Ramos (cell line): ENCODE data around the gene WDR90.
"Not testable (repeated sequence)": the region's sequence is repeated elsewhere in the genome, so short reads cannot be mapped to it uniquely, and the experiment has no call there.

Source experiments
- in situ Hi-C: fragments of 300-500 bp; cut with MboI; formaldehyde crosslinking; loops from one replicate; pipeline ENCODE4 v1.14.3; 2022; ENCODE audit warnings: low sequenced_read_pairs; ENCODE audit not compliant: unreplicated experiment

Gene WDR90

GRCh38 chr16:684071-684794 lies 35.1 kb downstream of the WDR90 start, which contains the start of gene JMJD8:
JMJD8 (minus strand) TSS chr16:684334; CDS start chr16:684319, 15 bp downstream.
- in situ Hi-C loops = no loop called here

DNA sequence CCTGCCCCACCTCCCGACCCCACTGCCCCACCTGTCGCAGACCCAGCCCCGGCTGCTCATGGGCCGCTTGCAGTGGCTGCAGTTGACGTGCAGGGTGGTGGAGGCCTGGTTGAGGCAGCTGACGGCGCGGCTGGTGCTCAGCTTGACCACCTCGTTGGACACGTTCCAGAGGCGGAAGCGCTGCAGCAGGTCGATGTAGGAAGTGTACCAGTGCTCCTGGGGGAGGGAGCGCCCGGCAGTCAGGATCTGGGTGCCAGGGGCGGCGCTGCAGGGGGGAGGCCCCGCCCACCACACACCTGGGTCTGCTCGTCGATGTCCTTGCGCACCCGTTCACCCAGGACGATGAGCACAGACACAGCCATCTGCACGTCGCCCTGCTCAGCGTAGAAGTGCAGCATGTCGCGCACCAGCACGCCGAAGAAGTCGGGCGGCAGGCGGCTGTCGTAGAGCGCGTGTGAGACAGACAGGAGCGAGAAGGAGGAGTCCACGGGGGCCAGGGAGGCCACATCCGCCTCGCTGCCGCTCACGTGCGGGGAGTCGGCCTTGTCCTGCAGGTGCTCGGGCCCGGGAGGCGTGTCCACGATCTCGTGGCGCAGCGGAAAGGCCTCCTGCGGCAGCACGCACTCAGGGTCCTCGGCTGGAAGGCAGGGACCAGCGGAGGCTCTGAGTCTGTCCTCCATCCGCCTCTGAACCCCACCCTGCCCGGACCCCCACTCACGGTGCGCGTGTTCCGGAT lies 36.0 kb downstream of the WDR90 start:
- in situ Hi-C loops = no loop called here

GRCh38 chr16:685967-686366 lies 36.8 kb downstream of the WDR90 start:
- in situ Hi-C loops = no loop called here

GRCh38 chr16:686459-687260 lies 37.5 kb downstream of the WDR90 start:
- in situ Hi-C loops = no loop called here

- in situ Hi-C loops = no loop called here
Observed at GRCh38 chr16:687499-687898, 38.3 kb downstream of the WDR90 start.

DNA sequence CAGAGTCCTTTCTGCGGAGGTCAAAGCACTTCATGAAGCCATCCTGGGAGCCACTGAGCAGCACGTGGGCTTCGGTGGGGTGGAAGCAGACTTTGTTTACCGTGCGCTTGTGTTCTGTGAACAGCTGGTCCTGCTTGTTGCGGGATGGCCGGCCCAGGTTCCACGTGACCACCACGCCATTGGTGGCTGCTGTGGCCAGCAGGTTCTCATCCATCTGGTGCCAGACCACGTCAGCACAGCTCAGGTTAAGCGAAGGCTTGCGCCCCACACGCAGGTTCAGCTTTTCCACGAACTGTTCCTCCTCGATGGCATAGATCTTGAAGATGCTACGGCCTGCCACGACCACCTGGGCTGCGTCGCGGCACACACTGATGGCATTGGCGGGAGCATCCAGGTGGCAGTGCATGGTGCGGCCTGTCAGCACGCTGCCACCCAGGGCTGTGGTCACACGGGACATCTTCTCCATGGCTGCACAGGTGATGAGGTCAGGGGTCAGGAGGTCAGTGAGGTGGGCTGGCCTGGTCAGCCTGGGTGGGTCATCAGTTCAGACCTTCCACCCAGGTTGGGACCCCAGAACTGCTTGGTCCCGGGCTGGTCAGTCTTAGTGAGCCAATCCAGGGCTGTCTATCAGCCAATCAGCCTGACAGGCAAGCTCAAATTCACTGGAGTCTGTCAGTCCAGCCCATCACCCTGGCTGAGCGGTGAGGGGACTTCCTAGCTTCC lies 40.2 kb downstream of the WDR90 start:
- in situ Hi-C loops = no loop called here

DNA sequence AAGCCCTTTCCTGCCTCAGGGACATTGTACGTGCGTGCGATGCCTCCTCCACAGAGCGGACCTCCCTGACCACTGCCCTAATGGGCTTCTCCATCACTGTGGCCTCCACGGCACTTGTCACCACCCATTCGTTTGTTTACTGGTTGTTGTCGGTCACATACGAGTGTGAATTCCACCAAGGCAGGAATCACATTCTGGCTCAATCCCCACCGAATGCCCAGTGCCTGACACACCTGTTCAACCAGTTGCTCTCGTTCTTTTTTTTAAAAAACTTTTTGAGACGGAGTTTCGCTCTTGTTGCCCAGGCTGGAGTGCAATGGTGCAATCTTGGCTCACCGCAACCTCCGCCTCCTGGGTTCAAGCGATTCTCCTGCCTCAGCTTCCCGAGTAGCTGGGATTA lies 42.1 kb downstream of the WDR90 start:
- in situ Hi-C loops = not testable (repeated sequence)

GRCh38 chr16:692356-693108 lies 43.4 kb downstream of the WDR90 start:
- in situ Hi-C loops = no loop called here

DNA sequence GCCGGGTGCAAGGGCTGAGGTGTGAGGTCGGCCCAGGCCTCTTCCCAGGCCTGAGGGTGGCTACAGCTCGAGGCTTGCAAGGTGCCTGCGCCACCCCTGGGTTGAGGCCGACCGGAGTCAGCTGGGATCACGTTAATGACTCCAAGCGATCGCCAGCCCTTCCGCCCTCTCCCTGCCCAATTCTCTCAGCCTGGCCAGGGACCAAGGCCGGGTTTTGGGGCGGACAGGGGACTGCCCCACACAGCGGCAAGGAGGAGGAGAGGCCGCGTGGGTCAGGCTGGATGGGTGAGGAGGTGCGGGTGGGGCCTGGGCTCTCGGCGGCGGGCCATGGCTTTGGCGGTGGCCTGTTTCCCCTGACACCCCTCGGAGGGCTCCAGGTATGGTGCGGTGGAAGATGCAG lies 44.2 kb downstream of the WDR90 start:
- in situ Hi-C loops = no loop called here

GRCh38 chr16:693766-694165 lies 44.6 kb downstream of the WDR90 start:
- in situ Hi-C loops = no loop called here

DNA sequence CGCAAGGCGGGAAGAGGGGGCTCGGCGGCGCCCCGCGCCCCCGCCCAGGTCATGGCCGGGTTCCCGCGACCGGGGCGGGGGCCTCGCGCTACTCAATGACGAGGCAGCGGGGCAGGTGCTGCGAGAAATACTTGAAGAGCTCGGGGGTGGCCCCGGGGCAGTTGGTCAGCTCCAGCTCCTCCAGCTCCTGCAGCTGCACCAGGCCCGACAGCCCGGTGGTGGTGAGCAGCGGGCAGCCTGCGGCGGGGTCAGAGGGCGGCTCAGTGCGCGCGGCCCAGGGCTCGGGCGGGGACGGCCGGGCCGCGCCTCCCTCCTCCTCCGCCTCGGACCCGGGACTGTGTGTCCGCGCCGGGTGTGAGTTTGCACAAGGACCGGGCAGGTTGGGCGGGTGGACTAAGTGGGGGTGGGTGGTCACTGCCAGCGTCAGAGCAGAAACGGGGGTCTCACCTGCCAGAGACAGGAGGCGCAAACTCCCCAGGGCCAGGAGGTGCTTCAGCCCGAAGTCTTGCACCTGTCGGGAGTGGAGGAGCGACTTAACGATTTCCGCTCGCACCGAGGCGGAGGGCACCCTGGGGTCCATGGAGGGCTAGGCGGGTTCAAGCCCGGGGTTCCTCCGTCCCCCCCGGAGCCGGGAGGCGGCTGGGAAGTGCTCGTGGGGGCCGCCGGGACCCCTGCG lies 45.2 kb downstream of the WDR90 start:
- in situ Hi-C loops = no loop called here

DNA sequence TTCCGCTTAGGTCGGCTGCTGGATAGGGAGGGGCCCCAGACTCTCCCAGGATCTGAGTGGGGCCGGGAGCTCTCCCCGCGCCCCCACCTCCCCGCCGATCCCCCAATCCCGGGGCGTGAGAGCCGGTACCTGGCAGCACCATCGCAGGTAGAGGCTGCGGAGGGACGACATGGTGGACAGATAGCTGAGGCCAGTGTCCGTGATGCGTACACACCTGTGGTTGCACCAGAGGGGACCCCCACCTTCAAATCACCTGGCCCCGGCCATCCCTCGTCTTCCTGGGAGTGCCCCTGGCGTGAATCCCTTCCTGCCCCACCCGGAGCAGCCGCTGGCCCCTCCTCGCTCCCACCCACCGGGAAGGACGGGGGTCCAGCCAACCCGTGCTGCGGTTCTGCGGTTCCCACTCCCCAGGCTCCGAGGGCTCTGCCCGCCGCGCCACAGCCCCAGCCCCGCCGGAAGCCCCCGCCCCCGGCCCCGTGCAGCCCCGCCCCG lies 45.7 kb downstream of the WDR90 start:
- in situ Hi-C loops = no loop called here

DNA sequence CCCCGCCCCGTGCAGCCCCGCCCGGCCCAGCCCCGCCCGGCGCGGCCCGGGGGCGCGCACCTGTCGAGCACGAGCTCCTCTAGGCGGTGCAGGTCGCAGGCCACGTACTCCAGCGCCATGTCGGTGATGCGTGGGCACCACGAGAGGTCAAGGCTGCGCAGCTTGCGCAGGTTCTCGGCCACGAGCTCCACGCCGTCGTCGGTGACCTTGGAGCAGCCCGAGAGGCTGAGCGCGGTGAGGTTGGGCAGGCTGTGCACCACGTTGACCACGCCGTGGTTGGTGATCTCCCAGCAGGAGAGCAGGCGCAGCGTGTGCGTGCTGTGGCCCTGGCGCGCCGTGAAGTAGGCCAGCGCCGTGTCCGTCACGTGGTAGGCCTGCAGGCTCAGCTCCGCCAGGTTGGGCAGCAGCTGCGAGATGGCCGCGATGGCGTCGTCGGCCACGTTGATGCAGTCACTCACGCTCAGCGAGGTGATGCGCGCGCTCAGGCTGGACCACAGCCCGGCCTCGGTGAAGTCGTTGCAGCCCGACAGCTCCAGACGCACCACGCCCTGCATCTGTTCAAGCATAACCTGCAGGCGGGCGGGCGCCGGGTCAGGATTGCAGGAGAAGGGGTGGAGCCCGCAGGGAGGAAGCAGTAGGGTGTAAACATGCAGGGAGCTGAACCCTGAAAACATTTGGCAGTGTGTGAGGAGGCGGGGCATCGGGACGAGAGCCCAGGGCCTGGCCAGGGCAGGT lies 46.4 kb downstream of the WDR90 start:
- in situ Hi-C loops = no loop called here

DNA sequence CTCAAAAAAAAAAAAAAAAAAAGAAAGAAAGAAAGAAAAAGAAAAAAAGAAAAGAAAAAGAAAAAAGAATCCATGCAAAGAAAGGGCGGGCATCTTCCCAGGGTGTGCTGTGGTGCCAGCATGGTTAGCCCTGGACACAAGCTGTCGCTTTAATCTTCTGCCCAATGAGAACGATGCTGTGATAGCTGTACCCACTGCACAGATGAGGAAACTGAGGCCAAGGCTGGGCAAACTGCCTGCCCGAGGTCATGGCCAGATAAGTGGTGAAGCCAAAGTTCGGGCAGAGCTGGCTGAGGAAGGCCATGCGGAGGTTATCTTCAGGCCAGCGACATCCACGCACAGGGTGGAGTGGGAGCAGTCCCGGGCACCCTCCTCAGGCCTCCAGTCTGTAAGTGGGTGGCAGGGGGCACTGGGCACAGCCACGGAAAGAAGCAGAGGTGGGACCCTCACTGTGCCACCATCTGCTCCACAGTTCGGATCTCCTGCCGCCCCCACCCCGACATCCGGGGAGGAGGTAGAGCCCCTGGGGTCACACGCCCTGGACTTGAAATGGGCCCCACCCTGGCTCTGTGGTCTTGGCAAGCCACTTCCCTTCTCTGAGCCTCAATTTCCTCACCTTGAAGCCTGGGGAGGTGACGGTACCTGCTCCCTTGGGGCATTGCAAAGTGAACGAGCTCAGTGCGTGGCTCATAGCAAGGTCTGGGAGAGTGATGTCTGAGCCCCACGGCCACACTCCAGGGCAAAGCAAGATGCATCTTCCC lies 49.9 kb downstream of the WDR90 start:
- in situ Hi-C loops = no loop called here

DNA sequence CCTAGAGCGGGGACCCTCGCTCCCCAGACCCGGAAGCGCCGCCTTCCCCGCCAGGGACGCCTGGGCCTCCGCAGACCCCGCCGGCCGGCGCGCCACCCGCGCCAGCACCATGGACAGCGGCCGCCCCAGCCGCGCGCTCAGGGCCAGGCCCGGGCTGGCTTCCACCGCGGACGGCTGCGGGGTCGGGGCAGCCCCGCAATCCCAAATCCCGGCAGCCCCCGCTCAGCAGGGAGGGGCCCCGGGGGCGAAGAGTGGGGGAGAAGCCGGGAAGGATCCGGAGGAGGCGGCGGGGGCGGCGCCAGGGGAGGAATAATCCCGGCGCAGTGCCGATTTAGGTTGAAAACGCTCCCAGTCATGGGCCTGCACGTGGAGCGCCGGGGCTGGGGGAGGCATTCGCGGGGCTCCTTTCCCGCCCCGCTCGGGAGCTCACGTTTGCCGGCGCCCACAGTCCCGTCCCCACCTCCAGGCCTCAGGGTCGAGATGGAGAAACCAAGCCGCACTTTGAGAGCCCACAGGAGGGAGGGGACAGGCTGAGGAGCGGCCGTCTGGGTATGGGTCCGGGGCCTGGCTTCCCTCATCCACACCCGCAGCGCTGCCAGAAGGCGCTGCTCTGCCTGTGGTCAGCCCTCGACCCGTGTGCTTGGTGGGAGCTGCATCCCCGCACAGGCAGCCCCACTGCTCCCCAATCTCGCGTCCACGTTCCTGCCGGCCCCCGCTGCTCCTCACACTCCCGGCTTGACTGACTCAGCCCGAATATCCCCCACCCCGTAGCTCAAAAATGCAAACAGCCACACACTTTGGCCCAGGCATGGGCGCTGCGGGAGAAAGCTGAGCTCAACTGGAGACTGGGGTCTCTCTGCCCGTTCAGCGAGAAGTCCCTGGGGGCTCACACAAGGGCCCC lies 51.8 kb downstream of the WDR90 start:
- in situ Hi-C loops = loop anchor here (25.0 kb wide), 1 partner anchor 361 kb away; the partner anchor contains the start of gene SSTR5

GRCh38 chr16:702341-702740 lies 53.2 kb downstream of the WDR90 start:
- in situ Hi-C loops = loop anchor here (25.0 kb wide), 1 partner anchor 360 kb away; the partner anchor contains the start of gene SSTR5
